ENCODE measurements around the gene LNP1. TPM values are rescaled to one million over a fixed set of nuclear protein-coding genes. Genes with fewer than 3 reads are reported as not detected.

Gene LNP1
- total and polyA plus RNA-seq, 2 donors from 2014 or later: 1.7 to 4.4 TPM

DNA sequence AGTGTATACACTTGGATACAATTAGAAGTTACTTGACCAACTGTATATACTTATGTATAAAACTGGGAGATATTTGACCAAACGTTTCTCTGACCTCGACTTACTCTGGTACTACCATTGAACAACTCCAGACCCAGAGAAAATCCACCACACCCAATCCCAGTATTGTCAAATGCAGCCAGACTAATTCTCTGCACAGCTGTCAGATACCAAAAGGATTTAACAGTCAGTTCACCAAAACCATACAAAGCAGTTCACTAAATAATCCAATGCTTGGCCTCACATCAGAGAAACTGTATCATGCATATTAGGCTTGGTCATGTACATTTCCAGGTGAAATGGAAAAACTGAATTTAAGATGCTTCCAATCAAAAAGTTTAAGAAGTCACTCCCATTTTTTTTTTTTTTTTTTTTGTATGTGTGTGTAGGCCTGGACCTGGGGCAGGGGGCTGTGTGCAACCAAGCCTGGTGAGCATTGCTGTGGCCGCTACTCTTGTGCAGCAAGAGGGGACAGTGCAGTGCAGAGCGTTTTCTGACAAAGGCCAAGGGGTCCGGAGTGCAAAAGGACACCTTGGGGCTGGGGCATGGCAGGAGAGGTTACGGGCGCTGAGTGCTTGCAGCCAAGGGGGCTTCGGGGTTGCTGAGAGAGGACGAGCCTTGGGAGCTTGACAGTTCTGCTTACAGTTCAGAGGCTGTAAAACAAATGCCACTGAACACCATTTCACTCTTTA lies 1.8 kb upstream of the LNP1 start:
- peaks cover 5 to 12% (median 10%) of the 10 kb centered on the region in 3 donors for H3K4me1 ChIP-seq (ENCODE audit: control insufficient read depth in 2 of 3, insufficient read depth in 2 of 3, low read depth in 1 of 3, low read length in 3 of 3)
- peak overlapping the region; percentile 63 to 93 (median 84) for H3K9ac ChIP-seq (ENCODE audit: low read length in 3 of 3)
- no peaks in the 10 kb centered on the region for H3K9me3 ChIP-seq (ENCODE audit: control insufficient read depth in 2 of 3, insufficient read depth in 1 of 3, low read length in 3 of 3)
- no peak overlapping the region for H3K27ac ChIP-seq (ENCODE audit: low read depth in 2 of 2, low read length in 2 of 2)
- no peaks in the 10 kb centered on the region for H3K36me3 ChIP-seq (ENCODE audit: control insufficient read depth in 2 of 3, insufficient read depth in 3 of 3, low read length in 3 of 3)
- no peak for FAIRE-seq
- peak overlapping the region; percentile 77 to 99 (median 89) for H3K4me3 ChIP-seq (ENCODE audit: low read length in 3 of 3)
- TF ChIP-seq, protein P1, sequence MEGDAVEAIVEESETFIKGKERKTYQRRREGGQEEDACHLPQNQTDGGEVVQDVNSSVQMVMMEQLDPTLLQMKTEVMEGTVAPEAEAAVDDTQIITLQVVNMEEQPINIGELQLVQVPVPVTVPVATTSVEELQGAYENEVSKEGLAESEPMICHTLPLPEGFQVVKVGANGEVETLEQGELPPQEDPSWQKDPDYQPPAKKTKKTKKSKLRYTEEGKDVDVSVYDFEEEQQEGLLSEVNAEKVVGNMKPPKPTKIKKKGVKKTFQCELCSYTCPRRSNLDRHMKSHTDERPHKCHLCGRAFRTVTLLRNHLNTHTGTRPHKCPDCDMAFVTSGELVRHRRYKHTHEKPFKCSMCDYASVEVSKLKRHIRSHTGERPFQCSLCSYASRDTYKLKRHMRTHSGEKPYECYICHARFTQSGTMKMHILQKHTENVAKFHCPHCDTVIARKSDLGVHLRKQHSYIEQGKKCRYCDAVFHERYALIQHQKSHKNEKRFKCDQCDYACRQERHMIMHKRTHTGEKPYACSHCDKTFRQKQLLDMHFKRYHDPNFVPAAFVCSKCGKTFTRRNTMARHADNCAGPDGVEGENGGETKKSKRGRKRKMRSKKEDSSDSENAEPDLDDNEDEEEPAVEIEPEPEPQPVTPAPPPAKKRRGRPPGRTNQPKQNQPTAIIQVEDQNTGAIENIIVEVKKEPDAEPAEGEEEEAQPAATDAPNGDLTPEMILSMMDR (IDR thresholded peaks at IDR 0.05; ENCODE audit: borderline replicate concordance, extremely low read depth, insufficient read depth): no peak
- H3K27me3 ChIP-seq (ENCODE audit: control insufficient read depth, insufficient read depth, low read length): no peaks in the 10 kb centered on the region
- DNase-seq: peak in 2 of 5 donors; percentile 6 to 45
- intact Hi-C loops (cut with DNase I): no loop called here

DNA sequence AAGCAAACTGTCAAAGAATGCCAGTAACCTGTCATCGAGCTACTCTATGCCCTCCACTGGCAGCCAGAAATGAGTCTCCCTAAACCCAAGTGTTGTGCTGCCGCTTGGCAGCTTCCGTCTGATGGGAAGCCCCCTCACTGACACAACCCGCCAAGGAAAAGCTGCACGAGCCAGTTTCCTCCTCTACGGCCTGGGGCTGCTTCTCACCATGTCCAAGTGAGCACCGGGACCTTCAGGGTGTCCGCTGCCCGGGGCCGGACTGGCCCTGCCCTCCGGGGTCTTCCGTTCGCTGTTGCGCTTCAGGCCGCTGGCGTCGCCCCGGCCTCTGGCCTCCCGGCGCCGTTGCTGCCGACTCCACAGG lies 940 bp upstream of the LNP1 start:
- peak in 2 of 5 donors; percentile 43 to 46 for DNase-seq
- Histone ChIP-seq H3K4me1 (ENCODE audit: control insufficient read depth in 2 of 3, insufficient read depth in 2 of 3, low read depth in 1 of 3, low read length in 3 of 3) (peaks cover 5 to 12% (median 10%) of the 10 kb centered on the region in 3 donors), H3K4me3 (ENCODE audit: low read length in 3 of 3) (peak overlapping the region; percentile 77 to 99 (median 89)), H3K27me3 (ENCODE audit: control insufficient read depth, insufficient read depth, low read length) (no peaks in the 10 kb centered on the region), H3K36me3 (ENCODE audit: control insufficient read depth in 2 of 3, insufficient read depth in 3 of 3, low read length in 3 of 3) (no peaks in the 10 kb centered on the region), H3K9me3 (ENCODE audit: control insufficient read depth in 2 of 3, insufficient read depth in 1 of 3, low read length in 3 of 3) (no peaks in the 10 kb centered on the region), H3K9ac (ENCODE audit: low read length in 3 of 3) (peak overlapping the region; percentile 63 to 93 (median 84)), H3K27ac (ENCODE audit: low read depth in 2 of 2, low read length in 2 of 2) (peak overlapping the region; percentile 93 to 94)
- intact Hi-C loops (cut with DNase I): no loop called here
- TF ChIP-seq, protein P1 (IDR thresholded peaks at IDR 0.05; ENCODE audit: borderline replicate concordance, extremely low read depth, insufficient read depth): no peak
- no peak for FAIRE-seq

DNA sequence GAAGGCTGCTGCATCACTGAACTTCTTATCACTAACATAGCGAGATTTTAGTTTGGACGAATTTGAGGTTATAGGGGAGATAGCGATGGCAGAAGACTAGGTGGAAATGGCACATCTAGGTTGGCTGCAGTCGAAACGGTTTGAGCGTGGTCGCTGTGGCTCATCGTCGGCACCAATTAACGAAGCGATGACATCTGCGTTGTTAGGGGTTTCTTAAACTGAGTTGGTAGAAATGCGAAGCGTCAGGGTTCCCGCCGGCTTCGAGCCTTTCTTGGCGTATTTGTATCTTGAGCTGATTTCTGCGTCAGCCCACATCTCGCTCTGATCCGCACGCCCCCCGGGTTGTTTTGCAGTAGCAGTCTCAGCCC lies 319 bp downstream of the LNP1 start:
- FAIRE-seq: no peak
- intact Hi-C loops (cut with DNase I): no loop called here
- peaks cover 5 to 12% (median 10%) of the 10 kb centered on the region in 3 donors for H3K4me1 ChIP-seq (ENCODE audit: control insufficient read depth in 2 of 3, insufficient read depth in 2 of 3, low read depth in 1 of 3, low read length in 3 of 3)
- TF ChIP-seq, protein P1 (IDR thresholded peaks at IDR 0.05; ENCODE audit: borderline replicate concordance, extremely low read depth, insufficient read depth): no peak
- peak in 3 of 5 donors; percentile 66 to 78 (median 67) for DNase-seq
- H3K27ac ChIP-seq (ENCODE audit: low read depth in 2 of 2, low read length in 2 of 2): peak overlapping the region; percentile 93 to 94
- H3K4me3 ChIP-seq (ENCODE audit: low read length in 3 of 3): peak overlapping the region; percentile 89 to 99 (median 99)
- peak overlapping the region; percentile 84 to 100 (median 87) for H3K9ac ChIP-seq (ENCODE audit: low read length in 3 of 3)
- H3K36me3 ChIP-seq (ENCODE audit: control insufficient read depth in 2 of 3, insufficient read depth in 3 of 3, low read length in 3 of 3): no peaks in the 10 kb centered on the region
- H3K9me3 ChIP-seq (ENCODE audit: control insufficient read depth in 2 of 3, insufficient read depth in 1 of 3, low read length in 3 of 3): no peaks in the 10 kb centered on the region
- H3K27me3 ChIP-seq (ENCODE audit: control insufficient read depth, insufficient read depth, low read length): no peaks in the 10 kb centered on the region

Data from kidney (tissue), 14 donors.